Measurements from ENCODE around the gene SLC38A1.

The SLC38A1 gene

DNA sequence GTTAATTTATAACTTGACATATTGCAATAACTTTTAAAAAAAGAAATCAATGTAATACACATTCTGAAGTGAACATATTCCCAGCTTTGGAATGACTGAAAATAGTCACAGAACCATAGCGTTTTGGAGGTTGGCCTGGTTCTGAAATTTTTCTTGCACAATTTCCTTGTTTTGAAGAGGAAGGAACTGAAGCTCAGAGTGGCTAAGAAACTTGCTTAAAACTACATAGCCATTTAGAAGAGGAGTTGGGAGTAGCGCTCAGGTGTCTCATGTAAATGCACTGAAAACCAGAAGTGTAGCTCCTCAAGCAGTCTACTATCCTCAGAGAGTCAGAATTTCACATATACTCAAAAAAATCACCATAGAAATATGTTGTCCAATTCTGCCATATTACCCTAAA, 41.2 kb downstream of the SLC38A1 start:
- no peak for DNase-seq

DNA sequence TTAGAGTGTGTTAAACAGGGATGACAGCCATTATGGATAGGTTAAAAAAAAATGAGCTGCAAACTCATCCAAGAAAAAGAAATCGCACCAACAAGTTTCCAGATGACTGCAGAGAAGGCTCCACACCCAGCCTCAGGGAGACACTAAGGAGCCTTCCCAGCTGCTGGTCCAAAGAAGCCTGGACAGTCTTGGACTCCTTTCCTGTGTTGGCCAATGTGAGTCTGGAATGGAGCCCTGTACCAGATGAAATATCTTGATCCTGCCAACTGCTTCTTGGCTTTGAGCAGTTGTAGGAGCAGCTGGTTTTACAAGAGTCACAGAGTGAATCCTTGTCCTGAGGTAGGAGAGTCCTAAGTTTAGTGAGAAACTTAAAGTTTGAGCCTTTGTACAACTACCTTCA, 44.5 kb downstream of the SLC38A1 start:
- DNase-seq, result no peak

GRCh38 chr12:46223047-46223446, 45.8 kb downstream of the SLC38A1 start:
- no peak for DNase-seq

GRCh38 chr12:46222636-46223035, 46.2 kb downstream of the SLC38A1 start:
- DNase-seq, result no peak

DNA sequence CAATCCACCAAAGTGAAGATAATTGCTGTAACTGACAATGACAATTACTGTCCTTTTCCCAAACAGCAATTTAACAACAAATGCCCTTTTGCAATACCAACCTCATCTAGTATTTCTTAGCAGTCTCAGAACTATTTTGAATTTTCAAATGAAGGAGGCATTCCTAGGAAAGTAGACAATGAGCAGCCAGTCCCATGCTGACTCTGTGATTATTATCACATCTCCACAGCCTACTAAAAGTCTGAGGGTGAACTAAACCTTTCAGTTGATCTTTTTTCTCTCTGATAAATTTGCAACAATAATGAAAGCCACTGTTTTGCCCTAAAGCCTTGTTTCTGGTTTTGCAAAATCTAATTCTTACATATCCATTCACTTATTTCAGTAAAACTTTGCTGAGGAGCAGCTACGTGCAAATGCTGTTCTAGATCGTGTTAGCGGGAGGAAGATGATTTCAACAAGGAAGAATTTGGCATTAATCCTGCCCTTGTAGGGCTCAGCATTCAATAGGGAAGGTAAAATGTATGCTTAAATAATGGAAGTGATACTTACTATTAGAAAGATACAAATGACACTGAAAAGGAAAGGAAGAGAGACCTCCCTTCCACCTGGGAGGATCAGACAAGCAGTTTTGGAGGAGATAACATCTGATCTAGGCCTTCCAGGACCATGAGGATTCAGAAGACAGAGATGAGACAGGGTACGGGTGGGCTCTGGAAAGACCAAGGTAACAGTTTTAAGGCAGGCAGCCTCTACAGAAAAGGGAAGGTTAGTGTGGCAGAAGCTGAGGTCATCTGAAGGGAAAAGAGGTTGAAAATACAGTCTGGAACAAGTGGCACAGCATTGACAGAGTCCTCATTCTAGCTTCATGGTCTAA, 47.4 kb downstream of the SLC38A1 start:
- DNase-seq, result no peak

DNA sequence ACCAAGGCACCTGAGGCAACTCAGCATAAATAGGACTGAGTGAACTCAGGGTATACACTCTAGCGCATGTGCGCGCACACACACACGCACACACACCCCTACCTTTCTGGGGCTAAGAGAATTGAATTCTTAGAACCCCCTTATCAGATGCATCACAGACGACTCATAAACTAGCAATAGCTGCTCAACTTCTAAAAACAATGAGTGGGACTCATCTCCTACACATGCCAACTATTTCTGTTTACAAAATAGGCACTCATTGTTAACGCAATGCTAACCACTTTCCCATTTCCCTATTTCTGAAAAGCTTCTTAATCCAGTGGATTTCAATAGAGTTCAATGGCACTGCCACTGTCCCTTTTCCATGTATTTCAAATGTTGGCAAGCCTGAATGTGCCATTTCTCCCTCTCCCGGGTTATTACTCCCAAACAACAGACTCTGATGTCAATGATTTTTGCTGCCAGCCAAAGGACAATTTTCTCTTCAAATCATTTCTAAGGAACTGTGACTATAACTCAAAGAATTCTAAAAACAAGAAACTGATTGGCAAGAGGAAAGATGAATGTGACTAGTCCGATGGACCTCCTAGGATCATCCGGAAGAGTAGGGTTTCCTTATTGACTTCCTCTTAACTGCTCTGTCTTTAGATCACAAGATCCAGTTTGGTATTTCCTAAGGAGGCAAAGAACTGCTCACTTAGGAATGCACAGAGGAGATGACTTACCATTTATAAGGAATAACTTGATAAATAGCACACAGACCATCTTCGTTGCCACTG, 48.8 kb downstream of the SLC38A1 start:
- DNase-seq, result no peak

- DNase-seq, result no peak
Observed at GRCh38 chr12:46219132-46219876, 49.5 kb downstream of the SLC38A1 start.

DNA sequence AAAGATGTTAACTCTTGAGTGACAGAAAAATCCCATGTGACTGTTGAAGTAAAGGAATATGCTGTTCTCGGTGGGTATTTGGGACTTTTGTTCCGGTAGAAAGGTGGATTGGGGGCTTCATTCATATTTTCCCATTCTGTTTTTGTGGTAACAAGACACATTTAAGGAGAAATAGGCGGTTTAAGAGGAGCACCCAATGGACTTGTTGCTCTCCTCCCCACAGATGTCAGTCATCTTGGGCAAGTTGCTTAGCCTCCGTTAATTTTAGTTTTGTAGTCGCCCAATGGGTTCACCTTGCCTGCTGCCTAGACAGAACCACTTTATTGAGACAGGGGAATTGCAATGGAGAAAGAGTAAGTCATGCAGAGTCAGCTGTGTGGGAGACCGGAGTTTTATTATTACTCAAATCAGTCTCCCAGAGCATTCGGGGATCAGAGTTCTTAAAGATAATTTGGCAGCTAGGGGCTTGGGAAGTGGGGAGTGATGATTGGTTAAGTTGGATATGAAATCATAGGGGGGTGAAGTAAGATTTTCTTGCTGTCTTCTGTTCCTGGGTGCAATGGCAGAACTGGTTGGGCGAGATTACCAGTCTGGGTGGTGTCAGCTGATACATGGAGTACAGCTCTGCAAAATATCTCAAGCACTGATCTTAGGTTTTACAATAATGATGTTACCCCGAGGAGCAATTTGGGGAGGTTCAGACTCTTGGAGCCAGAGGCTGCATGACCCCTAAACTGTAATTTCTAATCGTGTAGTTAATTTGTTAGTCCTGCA, 50.3 kb downstream of the SLC38A1 start:
- DNase-seq, result no peak

DNA sequence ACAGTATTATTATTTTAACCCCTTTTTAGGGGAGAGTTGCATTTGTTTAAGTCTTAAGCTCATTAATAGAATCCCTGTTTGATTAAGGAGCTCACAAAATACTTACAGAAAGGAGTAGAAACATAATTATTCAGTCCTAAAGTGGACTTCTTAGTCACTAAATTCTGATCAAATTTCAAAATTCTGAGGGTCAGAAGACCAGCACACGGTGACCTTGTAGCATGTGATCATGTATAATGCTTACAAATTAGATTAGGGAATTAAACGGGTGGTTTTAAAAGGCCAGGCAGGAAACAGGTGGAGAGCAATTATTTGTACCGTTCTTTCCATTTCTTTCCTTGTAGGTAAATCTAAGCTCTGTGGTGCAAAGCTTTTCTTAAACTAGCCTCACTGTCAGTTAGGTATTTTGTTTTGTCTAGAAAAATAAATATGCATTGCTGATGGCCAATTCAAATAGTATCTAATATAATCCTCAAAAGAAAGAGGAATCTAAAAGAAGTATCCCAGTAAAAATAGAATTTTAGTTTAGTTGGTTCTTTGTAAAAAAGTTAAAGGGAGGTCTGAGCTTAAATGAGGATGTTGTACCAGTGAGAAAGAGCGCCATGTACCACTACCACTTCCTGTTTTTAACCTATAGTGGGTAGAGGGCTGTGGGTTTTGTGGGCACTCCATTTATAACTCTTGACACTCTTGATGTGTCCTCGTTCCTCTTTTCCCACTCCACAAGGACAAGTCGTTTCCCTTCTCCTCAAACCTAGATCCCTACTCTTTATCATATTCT, 51.1 kb downstream of the SLC38A1 start:
- DNase-seq, result no peak

DNA sequence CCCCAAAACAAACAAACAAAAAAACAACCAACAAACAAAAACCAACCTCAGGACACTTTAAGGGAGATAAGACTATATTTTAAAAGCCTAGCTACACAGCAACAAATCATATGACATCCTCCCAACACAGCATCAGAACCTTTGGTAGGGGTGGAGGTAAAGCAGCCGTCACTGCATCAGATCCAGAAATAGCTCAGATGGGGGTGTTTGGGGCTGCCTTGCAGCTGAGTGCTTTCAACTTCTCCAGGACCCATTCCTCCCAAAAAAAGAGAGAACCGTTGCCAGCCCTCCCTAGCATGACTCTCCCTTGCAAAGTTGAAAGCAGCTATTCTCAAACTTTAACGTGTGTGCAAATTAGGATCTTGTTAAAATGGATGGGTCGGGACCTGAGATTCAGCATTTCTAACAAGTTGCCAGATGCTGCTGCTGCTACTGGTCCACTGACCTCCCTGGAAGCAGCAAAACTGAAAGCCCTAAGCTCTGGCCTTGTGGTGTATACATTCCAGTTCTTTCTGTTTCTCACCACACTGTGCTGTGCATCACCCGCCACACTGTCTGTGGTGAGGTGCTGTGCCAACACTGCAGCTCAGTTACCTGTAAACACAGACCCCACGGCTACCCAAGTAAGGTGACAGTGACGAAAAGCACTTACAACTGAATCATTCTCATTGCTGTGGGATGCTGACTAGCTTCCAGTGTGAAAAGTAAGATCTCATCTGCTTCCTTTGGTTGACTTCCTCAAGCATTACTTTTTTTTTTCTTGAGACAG, 54.0 kb downstream of the SLC38A1 start:
- DNase-seq, result no peak

DNA sequence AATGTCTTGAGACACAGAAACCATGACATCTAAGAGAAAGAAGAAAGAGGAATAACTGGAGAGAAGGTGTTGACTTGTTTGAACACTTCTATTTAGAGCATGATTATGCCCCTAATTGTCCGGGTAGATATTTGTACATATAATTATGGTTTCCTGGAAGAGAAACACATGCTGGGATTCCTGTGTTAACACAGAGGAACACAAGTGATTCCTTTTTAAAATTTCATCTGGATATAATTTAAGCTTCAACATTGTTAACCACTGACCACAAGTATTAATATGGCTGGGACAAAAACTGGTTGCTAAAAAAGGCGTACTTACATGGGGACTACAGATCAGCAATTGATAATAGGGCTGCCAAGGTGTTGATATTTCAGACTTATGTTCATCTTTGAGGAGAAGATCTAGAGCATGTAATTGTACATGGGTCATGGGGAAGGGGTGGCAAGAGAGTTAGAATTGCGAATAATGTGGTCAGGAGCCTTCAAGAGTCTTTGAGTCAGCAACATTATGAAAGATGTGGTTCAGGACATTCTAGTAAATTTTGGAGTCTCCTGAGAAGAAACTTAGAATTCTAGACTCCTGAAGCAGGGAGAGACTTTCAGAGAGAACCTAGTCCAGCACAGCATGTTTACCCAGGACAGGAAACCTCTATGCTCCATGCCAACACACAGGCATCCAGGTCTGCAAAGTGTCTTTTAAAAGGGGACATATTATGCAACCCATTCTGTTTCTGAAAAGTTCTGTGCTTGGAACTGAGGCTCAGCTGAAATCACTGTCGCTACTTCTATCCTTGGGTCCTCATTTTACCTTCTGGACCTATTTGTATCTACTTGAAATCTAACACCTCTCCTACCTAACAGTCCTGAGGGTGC, 56.5 kb downstream of the SLC38A1 start:
- DNase-seq, result no peak

DNA sequence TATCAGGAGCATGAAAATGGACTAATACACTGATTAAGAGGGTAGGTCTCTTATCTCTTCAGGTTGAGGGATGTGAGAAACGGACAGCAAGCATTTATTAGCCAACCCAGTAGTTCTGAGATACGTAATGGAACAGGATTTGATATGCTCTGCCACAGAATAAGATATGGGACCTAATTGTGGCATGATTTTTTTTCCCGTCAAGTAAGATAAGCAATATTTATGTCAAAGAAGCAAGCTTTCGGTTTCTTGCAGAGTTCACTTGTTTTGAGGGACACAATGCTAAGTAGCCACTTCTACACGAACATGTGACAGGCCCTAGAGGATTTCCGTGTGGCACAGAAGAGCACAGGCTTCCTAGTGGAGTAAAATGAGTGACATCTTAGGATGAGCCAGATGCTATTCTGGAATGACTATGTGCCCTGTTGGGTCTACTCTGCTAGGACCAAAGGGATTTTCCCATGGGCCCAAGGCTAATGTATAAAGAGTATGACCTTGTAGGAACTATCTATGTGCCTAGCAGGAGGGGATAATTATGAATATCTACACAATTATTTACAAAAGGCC, 57.9 kb downstream of the SLC38A1 start:
- no peak for DNase-seq

DNA sequence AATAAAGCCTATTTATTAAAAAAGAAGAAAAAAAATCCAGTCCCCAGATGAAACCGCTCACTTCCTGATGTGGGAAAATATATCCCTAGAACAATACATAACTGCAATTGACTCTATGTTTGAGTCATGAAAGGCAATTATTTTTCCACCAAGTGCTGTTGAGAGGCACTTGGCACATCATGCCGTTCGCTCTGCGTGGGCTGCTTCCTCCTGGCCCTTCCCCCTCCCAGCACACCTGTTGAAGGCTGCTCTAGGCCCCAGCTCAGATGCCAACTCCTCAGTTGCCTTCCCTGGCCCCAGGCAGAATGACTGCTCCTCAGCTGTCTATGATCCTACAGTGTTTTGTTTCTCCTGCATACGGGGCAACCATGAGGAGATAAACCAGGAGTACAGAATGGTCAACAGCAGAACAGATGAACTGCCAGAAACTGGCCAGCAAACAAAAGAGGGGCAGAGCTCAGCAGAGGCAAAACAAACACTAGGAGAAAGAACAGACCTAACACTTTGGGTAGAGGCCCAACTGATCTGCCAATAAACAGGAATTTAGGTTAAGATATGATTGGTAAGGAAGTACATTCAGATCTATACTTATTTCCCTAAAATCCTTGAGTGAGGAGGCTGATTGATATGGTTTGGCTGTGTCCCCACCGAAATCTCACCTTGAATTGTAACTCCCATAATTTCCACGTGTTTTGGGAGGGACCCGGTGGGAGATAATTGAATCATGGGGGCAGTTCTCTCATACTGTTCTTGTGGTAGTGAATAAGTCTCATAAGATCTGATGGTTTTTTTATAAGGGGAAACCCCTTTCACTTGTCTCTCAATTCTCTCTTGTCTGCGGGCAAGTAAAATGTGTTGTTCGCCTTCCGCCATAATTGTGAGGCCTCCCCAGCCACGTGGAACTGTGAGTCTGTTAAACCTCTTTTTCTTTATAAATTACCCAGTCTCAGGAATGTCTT, 58.6 kb downstream of the SLC38A1 start:
- DNase-seq, result no peak

DNA sequence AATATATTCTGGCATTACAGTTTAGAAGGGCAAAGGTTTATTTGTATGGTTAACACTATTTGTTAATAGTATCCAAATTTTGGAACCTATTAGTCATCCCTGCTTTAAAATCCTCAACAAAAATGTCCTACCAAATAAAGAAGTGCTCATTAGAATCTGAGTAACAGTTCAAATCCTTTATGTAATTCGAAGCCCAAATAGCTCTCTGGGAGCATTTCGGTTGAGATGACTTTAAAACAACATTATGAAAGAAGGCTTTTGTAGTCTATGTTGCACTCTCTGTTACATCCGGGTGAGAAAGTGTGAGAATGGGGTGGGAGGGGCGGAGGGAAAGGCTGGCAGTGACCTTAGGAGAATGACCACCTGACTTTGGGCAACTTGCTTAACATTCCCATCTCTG, 59.7 kb downstream of the SLC38A1 start:
- no peak for DNase-seq

DNA sequence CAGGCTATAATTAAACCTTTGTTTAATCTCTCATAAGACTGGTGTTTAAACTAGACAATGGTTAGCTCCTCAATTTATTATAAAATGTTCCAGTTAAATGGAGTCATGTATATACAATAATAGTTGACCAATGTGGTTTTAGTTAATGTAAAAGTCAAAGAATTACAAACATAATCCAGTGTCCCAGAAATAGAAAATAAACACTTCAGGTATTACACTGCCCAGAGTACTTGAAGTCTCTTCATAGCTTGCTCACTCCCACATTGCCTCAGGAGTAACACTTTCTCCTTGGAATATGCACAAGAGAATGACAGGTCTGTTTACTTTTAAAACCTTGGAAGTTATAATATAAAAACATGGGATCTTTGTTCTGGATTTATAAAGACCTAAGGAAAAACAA, 60.5 kb downstream of the SLC38A1 start:
- DNase-seq, result no peak

GRCh38 chr12:46207644-46208043, 61.2 kb downstream of the SLC38A1 start:
- DNase-seq, result no peak

DNA sequence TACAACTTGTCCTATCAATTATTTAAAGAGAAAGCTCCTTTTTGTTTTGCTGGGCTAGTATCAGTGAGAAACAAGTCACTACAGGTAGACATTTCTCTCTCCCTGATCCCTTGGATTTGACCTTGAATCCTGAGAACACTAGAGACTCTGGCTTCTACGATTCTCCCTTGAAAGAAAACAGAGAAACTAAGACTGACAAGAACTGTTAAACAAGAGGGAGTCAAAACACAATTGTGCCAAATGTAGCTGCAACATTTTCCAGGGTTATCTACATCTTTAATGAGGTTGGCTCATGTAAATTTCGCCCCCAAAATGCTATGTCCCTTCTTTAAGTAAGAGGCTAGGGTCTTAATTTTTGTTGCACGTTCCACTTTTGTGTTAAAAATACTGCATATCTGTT, 62.4 kb downstream of the SLC38A1 start:
- no peak for DNase-seq

- DNase-seq, result no peak
Observed at GRCh38 chr12:46205294-46205693, 63.5 kb downstream of the SLC38A1 start.
